C4-2B (cell line): ENCODE measurements around the gene FKBP1B.

Experiments
- CTCF ChIP-seq: fragments of 450-650 bp; conservative IDR thresholded peaks from 2 replicates; pipeline ENCODE4 v1.5.1; 2017; ENCODE audit warnings: mild to moderate bottlenecking
- ZFX ChIP-seq: fragments of 450-650 bp; IDR thresholded peaks from 2 replicates; pipeline ENCODE4 v1.6.1; 2017

- peak; percentile 97 for TF ChIP-seq CTCF
- no peak for TF ChIP-seq ZFX
Observed at GRCh38 chr2:24084386-24085199, 35.1 kb downstream of the FKBP1B start, which contains the start of gene TP53I3.
